ENCODE data around the gene ADGRV1. TPM values are rescaled to one million over a fixed set of nuclear protein-coding genes. Genes with fewer than 3 reads are reported as not detected.

Gene ADGRV1
- polyA plus RNA-seq, 1 of the 3 experiments (the other 2 are of a cell fraction) = 0.23 TPM

- DNase-seq = no peak
- WGBS (ENCODE audit: low lambda C conversion rate) = 79% methylated on average over 3 of the region's 3 CpGs
- H3K27ac ChIP-seq (ENCODE audit: low read depth in 2 of 2, low read length in 1 of 2) = no peak overlapping the region
Measured at GRCh38 chr5:90871391-90871991, 312.9 kb downstream of the ADGRV1 start.

GRCh38 chr5:90873033-90873517, 314.5 kb downstream of the ADGRV1 start:
- Histone ChIP-seq H3K27me3 (ENCODE audit: insufficient read depth) (0 out of 2 replicates have a peak, but pooled peaks cover 6% of the 10 kb centered on the region), H2AFZ (ENCODE audit: low read depth) (no peak overlapping the region), H3K4me1 (ENCODE audit: control insufficient read depth in 1 of 2, insufficient read depth in 2 of 2, low read depth in 1 of 2, low read length in 1 of 2) (no peaks in the 10 kb centered on the region), H3K9me3 (no peaks in the 10 kb centered on the region), H3K4me2 (no peak overlapping the region), H3K9ac (no peak overlapping the region), H3K79me2 (ENCODE audit: insufficient read depth) (no peaks in the 10 kb centered on the region), H3K4me3 (ENCODE audit: low read depth in 2 of 2, low read length in 1 of 2) (no peak overlapping the region), H3K9me2 (no peaks in the 10 kb centered on the region), H3F3A (replicated peaks; ENCODE audit: insufficient read depth) (no peaks in the 10 kb centered on the region), H4K20me1 (ENCODE audit: insufficient read depth) (no peaks in the 10 kb centered on the region), H3K27ac (ENCODE audit: low read depth in 2 of 2, low read length in 1 of 2) (no peak overlapping the region), H3K36me3 (replicated peaks in 1 of 2; ENCODE audit: control insufficient read depth in 1 of 2, insufficient read depth in 2 of 2, low read length in 1 of 2) (no peaks in the 10 kb centered on the region)
- 74% methylated on average over 3 of the region's 3 CpGs for WGBS (ENCODE audit: low lambda C conversion rate)
- ChIA-PET CTCF (interaction anchor here (0.7 to 4.5 kb wide), 4 partner anchors 10 to 546 kb away, joined by 4 to 22 read pairs (median 6); no protein-coding TSS in a partner anchor), POLR2A (no interaction called here)
- DNase-seq = no peak
- TF ChIP-seq EP300 (IDR thresholded peaks at IDR 0.05; ENCODE audit: borderline replicate concordance in 1 of 2, low read depth in 1 of 2, low read length in 1 of 2) (no peak), RAD21 (IDR thresholded peaks at IDR 0.05; ENCODE audit: low read length) (no peak), CHD2 (IDR thresholded peaks at IDR 0.05; ENCODE audit: low read length, partially characterized antibody) (no peak), FOSL2 (IDR thresholded peaks at IDR 0.05; ENCODE audit: borderline replicate concordance, low read depth) (no peak), SIN3A (IDR thresholded peaks at IDR 0.05; ENCODE audit: borderline replicate concordance, low read depth, low read length) (no peak), TAF1 (IDR thresholded peaks at IDR 0.05; ENCODE audit: borderline replicate concordance, low read depth, low read length) (no peak), YY1 (IDR thresholded peaks at IDR 0.05; ENCODE audit: low read depth) (no peak), SMC3 (IDR thresholded peaks at IDR 0.05; ENCODE audit: low read depth, low read length) (no peak), RCOR1 (IDR thresholded peaks at IDR 0.05; ENCODE audit: low read length) (no peak)

More at GRCh38 chr5:90871391-90871991, 312.9 kb downstream of the ADGRV1 start:
- no peak for TF ChIP-seq NFIC (IDR thresholded peaks at IDR 0.05; ENCODE audit: borderline replicate concordance)
- TF ChIP-seq GATA2 (CRISPR knock-in tag; IDR thresholded peaks at IDR 0.05) = no peak
- TF ChIP-seq POLR2AphosphoS5 (IDR thresholded peaks at IDR 0.05; ENCODE audit: low read depth, low read length) = no peak
- no peak for TF ChIP-seq EP300 (IDR thresholded peaks at IDR 0.05; ENCODE audit: borderline replicate concordance in 1 of 2, low read depth in 1 of 2, low read length in 1 of 2)
- POLR2A ChIA-PET = no interaction called here
- Histone ChIP-seq H3K9me3 (no peaks in the 10 kb centered on the region), H3K36me3 (replicated peaks in 1 of 2; ENCODE audit: control insufficient read depth in 1 of 2, insufficient read depth in 2 of 2, low read length in 1 of 2) (no peaks in the 10 kb centered on the region), H3K4me1 (ENCODE audit: control insufficient read depth in 1 of 2, insufficient read depth in 2 of 2, low read depth in 1 of 2, low read length in 1 of 2) (peaks cover 0 to 6% of the 10 kb centered on the region in 2 experiments; a peak in 2 of 4 replicates), H3K79me2 (ENCODE audit: insufficient read depth) (no peaks in the 10 kb centered on the region), H3K4me2 (no peak overlapping the region), H3F3A (replicated peaks; ENCODE audit: insufficient read depth) (no peaks in the 10 kb centered on the region), H3K27me3 (ENCODE audit: insufficient read depth) (0 out of 2 replicates have a peak, but pooled peaks cover 6% of the 10 kb centered on the region), H4K20me1 (ENCODE audit: insufficient read depth) (no peaks in the 10 kb centered on the region), H3K4me3 (ENCODE audit: low read depth in 2 of 2, low read length in 1 of 2) (no peak overlapping the region), H2AFZ (ENCODE audit: low read depth) (no peak overlapping the region), H3K9ac (no peak overlapping the region), H3K9me2 (no peaks in the 10 kb centered on the region)
- CTCF ChIA-PET = interaction anchor here (0.9 to 4.5 kb wide), 4 partner anchors 60 to 548 kb away, joined by 3 to 22 read pairs (median 5); no protein-coding TSS in a partner anchor

All from SK-N-SH (cell line).